ENCODE results near the gene TACC2. TPM values are rescaled to one million over a fixed set of nuclear protein-coding genes. Genes with fewer than 3 reads are reported as not detected.

TACC2 gene
- total and polyA plus RNA-seq, 9 of the 15 experiments (the other 6 are each of a cell fraction or from before 2014, with no cell fraction given), result under 0.01 to 0.35 (median 0.03) TPM; not detected in 6

DNA sequence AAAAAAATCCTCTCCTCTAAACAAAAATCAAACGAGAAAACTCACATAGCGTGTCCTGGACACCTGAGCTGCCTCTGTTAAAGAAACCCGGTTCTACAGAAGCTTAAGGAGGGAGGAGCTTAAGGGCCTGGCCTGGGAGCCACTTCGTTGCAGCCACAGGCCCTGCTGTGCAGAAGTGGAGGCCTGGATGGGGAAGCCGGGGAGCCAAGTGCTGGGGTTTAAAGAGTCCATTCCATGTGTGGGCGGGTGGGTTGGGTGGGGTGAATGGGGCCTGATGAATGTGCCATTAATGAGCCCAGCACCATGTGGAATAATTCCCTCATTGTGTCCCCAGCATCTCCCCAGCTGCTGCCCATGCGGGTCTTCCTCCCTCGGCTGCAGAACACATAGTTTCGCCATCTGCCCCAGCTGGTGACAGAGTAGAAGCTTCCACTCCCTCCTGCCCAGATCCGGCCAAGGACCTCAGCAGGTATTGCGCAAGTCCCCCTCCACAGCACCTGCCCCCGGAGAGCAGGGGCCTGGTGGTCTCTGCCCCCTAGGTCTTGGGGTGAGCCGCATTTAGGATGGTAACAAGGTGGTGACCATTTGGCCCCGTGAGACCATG is 154.4 kb downstream of the TACC2 start:
- CTCF ChIA-PET (ENCODE audit: low intra/inter-chr PET ratio), result no interaction called here
- intact Hi-C loops (cut with micrococcal nuclease), result loop anchor here (5.0 to 10.0 kb wide), 2 partner anchors 121 to 294 kb away; no protein-coding TSS in a partner anchor

DNA sequence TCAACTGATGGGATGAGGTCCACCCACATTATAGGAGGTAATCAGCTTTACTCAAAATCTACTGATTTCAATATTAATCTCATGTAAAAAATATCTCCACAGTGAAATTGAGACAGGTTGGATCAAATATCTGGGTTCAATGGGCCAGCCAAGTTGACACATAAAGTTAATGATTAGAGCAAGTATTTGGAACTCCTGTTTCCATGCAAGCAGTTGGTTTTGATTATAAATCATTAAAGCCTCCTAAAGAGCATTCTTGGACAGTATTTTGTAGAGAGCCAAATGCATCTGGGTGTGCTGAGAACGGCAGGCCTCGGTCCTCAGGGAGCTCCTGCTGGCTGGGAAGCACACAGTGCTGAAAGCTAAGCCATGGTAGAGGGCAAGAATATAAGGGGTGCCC is 155.2 kb downstream of the TACC2 start:
- Histone ChIP-seq H3K9me1 (ENCODE audit: control insufficient read depth, insufficient read depth, low read length) (no peaks in the 10 kb centered on the region), H3K4me1 (replicated peaks in 1 of 2; ENCODE audit: control insufficient read depth in 2 of 2, insufficient read depth in 2 of 2, low read length in 2 of 2) (no peaks in the 10 kb centered on the region), H3K79me2 (ENCODE audit: control insufficient read depth, insufficient read depth, low read length) (no peaks in the 10 kb centered on the region), H3K27me3 (ENCODE audit: control insufficient read depth in 2 of 2, insufficient read depth in 2 of 2, low read length in 2 of 2) (peaks cover 2 to 33% of the 10 kb centered on the region in 2 experiments; a peak in 4 of 5 replicates), H3K36me3 (ENCODE audit: control insufficient read depth, insufficient read depth, low read length) (no peaks in the 10 kb centered on the region), H3K27ac (ENCODE audit: extremely low read depth, low read depth, low read length) (no peak overlapping the region), H3K9me3 (replicated peaks; ENCODE audit: control insufficient read depth, insufficient read depth, low read depth, low read length) (no peaks in the 10 kb centered on the region), H4K20me1 (replicated peaks; ENCODE audit: control insufficient read depth, insufficient read depth, low read length) (no peaks in the 10 kb centered on the region), H3K4me3 (no peak overlapping the region), H3K4me2 (ENCODE audit: insufficient read depth, low read length) (no peak overlapping the region), H2AFZ (ENCODE audit: low read depth, low read length) (no peak overlapping the region), H3K9ac (ENCODE audit: insufficient read depth in 1 of 2, low read depth in 2 of 2, low read length in 2 of 2) (no peak overlapping the region)
- TF ChIP-seq C11orf30 (IDR thresholded peaks at IDR 0.05; ENCODE audit: low read depth), result no peak
- TF ChIP-seq NFIX (CRISPR knock-in tag; IDR thresholded peaks at IDR 0.05; ENCODE audit: low read depth), result no peak
- no peak for TF ChIP-seq HNRNPUL1 (IDR thresholded peaks at IDR 0.05; ENCODE audit: low read length)
- TF ChIP-seq RBM22 (IDR thresholded peaks at IDR 0.05; ENCODE audit: low read depth, low read length, poor library complexity, severe bottlenecking), result no peak
- no peak for TF ChIP-seq PRMT5 (CRISPR knock-in tag; IDR thresholded peaks at IDR 0.05)
- no peak for TF ChIP-seq ZZZ3 (IDR thresholded peaks at IDR 0.05)
- ChIA-PET CTCF (ENCODE audit: low intra/inter-chr PET ratio) (no interaction called here), POLR2A (no interaction called here)
- BruUV-seq (replicated peaks), result no TSS peak
- in situ Hi-C loops (cut with MboI) (loop anchor here (25.0 kb wide), 1 partner anchor 293 kb away; no protein-coding TSS in a partner anchor), intact Hi-C loops (cut with micrococcal nuclease) (loop anchor here (5.0 to 10.0 kb wide), 2 partner anchors 121 to 293 kb away; no protein-coding TSS in a partner anchor)
- FAIRE-seq (no peak), ATAC-seq (no peak), DNase-seq (ENCODE audit: extremely low read depth in 1 of 4, low spot score in 3 of 4) (no peak)
- WGBS (ENCODE audit: insufficient coverage, low coverage, missing lambda C conversion rate), result 0% methylated on average over 2 of the region's 2 CpGs

More for the DNA sequence above, 154.4 kb downstream of the TACC2 start:
- POLR2A ChIA-PET, result no interaction called here
- Histone ChIP-seq H3K36me3 (ENCODE audit: control insufficient read depth, insufficient read depth, low read length) (no peaks in the 10 kb centered on the region), H4K20me1 (replicated peaks; ENCODE audit: control insufficient read depth, insufficient read depth, low read length) (no peaks in the 10 kb centered on the region), H3K4me1 (replicated peaks in 1 of 2; ENCODE audit: control insufficient read depth in 2 of 2, insufficient read depth in 2 of 2, low read length in 2 of 2) (no peaks in the 10 kb centered on the region), H3K79me2 (ENCODE audit: control insufficient read depth, insufficient read depth, low read length) (no peaks in the 10 kb centered on the region), H3K9me1 (ENCODE audit: control insufficient read depth, insufficient read depth, low read length) (no peaks in the 10 kb centered on the region), H3K27me3 (ENCODE audit: control insufficient read depth in 2 of 2, insufficient read depth in 2 of 2, low read length in 2 of 2) (peaks cover 2 to 30% of the 10 kb centered on the region in 2 experiments; a peak in 4 of 5 replicates), H3K9me3 (replicated peaks; ENCODE audit: control insufficient read depth, insufficient read depth, low read depth, low read length) (no peaks in the 10 kb centered on the region), H3K4me2 (ENCODE audit: insufficient read depth, low read length) (no peak overlapping the region), H3K4me3 (no peak overlapping the region), H2AFZ (ENCODE audit: low read depth, low read length) (no peak overlapping the region), H3K27ac (ENCODE audit: extremely low read depth, low read depth, low read length) (no peak overlapping the region), H3K9ac (ENCODE audit: insufficient read depth in 1 of 2, low read depth in 2 of 2, low read length in 2 of 2) (no peak overlapping the region)
- in situ Hi-C loops (cut with MboI), result loop anchor here (25.0 kb wide), 1 partner anchor 294 kb away; no protein-coding TSS in a partner anchor
- TF ChIP-seq ZC3H8 (IDR thresholded peaks at IDR 0.05) (no peak), CEBPG (CRISPR knock-in tag; IDR thresholded peaks at IDR 0.05) (no peak), CEBPG (tag; conservative IDR thresholded peaks at IDR 0.05 in 1 of 2, IDR thresholded peaks at IDR 0.05 in 1 of 2) (peak in 1 of 2 experiments; percentile 62; a peak in 2 of 4 replicates)
- FAIRE-seq (no peak), ATAC-seq (no peak), DNase-seq (ENCODE audit: extremely low read depth in 1 of 4, low spot score in 3 of 4) (no peak)
- BruUV-seq (replicated peaks), result no TSS peak
- 4% methylated on average over 7 of the region's 14 CpGs for WGBS (ENCODE audit: insufficient coverage, low coverage, missing lambda C conversion rate)
